Stimulated activated memory B cell treated with anti-CD40 and anti-IgM and Interleukin-4, amounts not matched to agents 10 μg/mL and 1 μg/mL and 100 μg/mL, for 72 hours (primary cell): ENCODE data around the gene VIPR2.

Source experiments
- ATAC-seq: fragments of 150-1000 bp; cut with Tn5 transposase; 2 replicates; pipeline ENCODE4 v1.10.0; 2021
- H3K27ac Mint-ChIP-seq: one replicate; pipeline ENCODE4 v1.8.0; 2022; ENCODE audit warnings: mild to moderate bottlenecking, mixed read lengths
- H3K27me3 Mint-ChIP-seq: one replicate; pipeline ENCODE4 v1.8.0; 2022; ENCODE audit warnings: mixed read lengths
- H3K36me3 Mint-ChIP-seq: one replicate; pipeline ENCODE4 v1.8.0; 2022; ENCODE audit warnings: mixed read lengths
- H3K4me1 Mint-ChIP-seq: one replicate; pipeline ENCODE4 v1.8.0; 2022; ENCODE audit warnings: mixed read lengths
- H3K4me3 Mint-ChIP-seq: one replicate; pipeline ENCODE4 v1.8.0; 2022; ENCODE audit warnings: mild to moderate bottlenecking, moderate library complexity, mixed read lengths
- H3K9me3 Mint-ChIP-seq: one replicate; pipeline ENCODE4 v1.8.0; 2022; ENCODE audit warnings: mixed read lengths

VIPR2 gene

GRCh38 chr7:159059629-159060028 lies 85.0 kb downstream of the VIPR2 start:
- Mint-ChIP-seq H3K36me3 (no peaks in the 10 kb centered on the region), H3K4me3 (no peak overlapping the region), H3K4me1 (no peaks in the 10 kb centered on the region), H3K27me3 (no peaks in the 10 kb centered on the region), H3K27ac (no peak overlapping the region), H3K9me3 (no peaks in the 10 kb centered on the region)
- no peak for ATAC-seq

GRCh38 chr7:159057647-159058046 lies 87.0 kb downstream of the VIPR2 start:
- Mint-ChIP-seq H3K27me3 (no peaks in the 10 kb centered on the region), H3K9me3 (no peaks in the 10 kb centered on the region), H3K4me3 (no peak overlapping the region), H3K4me1 (no peaks in the 10 kb centered on the region), H3K36me3 (no peaks in the 10 kb centered on the region), H3K27ac (no peak overlapping the region)
- ATAC-seq: no peak

GRCh38 chr7:159056737-159057136 lies 87.9 kb downstream of the VIPR2 start:
- Mint-ChIP-seq H3K4me3 (no peak overlapping the region), H3K27ac (no peak overlapping the region), H3K27me3 (no peaks in the 10 kb centered on the region), H3K4me1 (no peaks in the 10 kb centered on the region), H3K9me3 (peaks cover 3% of the 10 kb centered on the region), H3K36me3 (no peaks in the 10 kb centered on the region)
- ATAC-seq: no peak

GRCh38 chr7:159051916-159052315 lies 92.8 kb downstream of the VIPR2 start:
- Mint-ChIP-seq H3K27ac (no peak overlapping the region), H3K27me3 (peaks cover 10% of the 10 kb centered on the region)
- no peak for ATAC-seq

GRCh38 chr7:159050704-159051103 lies 94.0 kb downstream of the VIPR2 start:
- H3K4me1 Mint-ChIP-seq: no peaks in the 10 kb centered on the region
- H3K9me3 Mint-ChIP-seq: peaks cover 6% of the 10 kb centered on the region
- no peak overlapping the region for H3K4me3 Mint-ChIP-seq
- no peak overlapping the region for H3K27ac Mint-ChIP-seq
- peaks cover 10% of the 10 kb centered on the region for H3K27me3 Mint-ChIP-seq
- no peaks in the 10 kb centered on the region for H3K36me3 Mint-ChIP-seq
- ATAC-seq: no peak

More at GRCh38 chr7:159051916-159052315, 92.8 kb downstream of the VIPR2 start:
- Mint-ChIP-seq H3K9me3 (peaks cover 6% of the 10 kb centered on the region), H3K4me3 (no peak overlapping the region), H3K4me1 (no peaks in the 10 kb centered on the region), H3K36me3 (no peaks in the 10 kb centered on the region)

- ATAC-seq: no peak
- no peak overlapping the region for H3K4me3 Mint-ChIP-seq
- peaks cover 6% of the 10 kb centered on the region for H3K9me3 Mint-ChIP-seq
- no peaks in the 10 kb centered on the region for H3K36me3 Mint-ChIP-seq
- H3K4me1 Mint-ChIP-seq: no peaks in the 10 kb centered on the region
- no peak overlapping the region for H3K27ac Mint-ChIP-seq
- H3K27me3 Mint-ChIP-seq: peaks cover 10% of the 10 kb centered on the region
Measured at GRCh38 chr7:159049266-159050025, 95.2 kb downstream of the VIPR2 start.

- H3K36me3 Mint-ChIP-seq: no peaks in the 10 kb centered on the region
- peaks cover 10% of the 10 kb centered on the region for H3K27me3 Mint-ChIP-seq
- H3K4me1 Mint-ChIP-seq: no peaks in the 10 kb centered on the region
- peaks cover 6% of the 10 kb centered on the region for H3K9me3 Mint-ChIP-seq
- H3K4me3 Mint-ChIP-seq: no peak overlapping the region
- no peak for ATAC-seq
- no peak overlapping the region for H3K27ac Mint-ChIP-seq
Measured at GRCh38 chr7:159048656-159049055, 96.0 kb downstream of the VIPR2 start.

GRCh38 chr7:159047536-159047935 lies 97.1 kb downstream of the VIPR2 start:
- no peak for ATAC-seq
- Mint-ChIP-seq H3K36me3 (no peaks in the 10 kb centered on the region), H3K9me3 (peaks cover 9% of the 10 kb centered on the region), H3K27me3 (peaks cover 10% of the 10 kb centered on the region), H3K4me1 (no peaks in the 10 kb centered on the region), H3K4me3 (no peak overlapping the region), H3K27ac (no peak overlapping the region)

GRCh38 chr7:159046300-159046699 lies 98.4 kb downstream of the VIPR2 start:
- peaks cover 5% of the 10 kb centered on the region for H3K9me3 Mint-ChIP-seq
- H3K4me1 Mint-ChIP-seq: no peaks in the 10 kb centered on the region
- peaks cover 10% of the 10 kb centered on the region for H3K27me3 Mint-ChIP-seq
- no peaks in the 10 kb centered on the region for H3K36me3 Mint-ChIP-seq
- no peak for ATAC-seq
- H3K4me3 Mint-ChIP-seq: no peak overlapping the region
- no peak overlapping the region for H3K27ac Mint-ChIP-seq

- Mint-ChIP-seq H3K36me3 (no peaks in the 10 kb centered on the region), H3K27ac (no peak overlapping the region), H3K4me1 (no peaks in the 10 kb centered on the region), H3K27me3 (peaks cover 10% of the 10 kb centered on the region), H3K4me3 (no peak overlapping the region), H3K9me3 (peaks cover 3% of the 10 kb centered on the region)
- no peak for ATAC-seq
Measured at GRCh38 chr7:159045839-159046238, 98.8 kb downstream of the VIPR2 start.

- no peak overlapping the region for H3K4me3 Mint-ChIP-seq
- H3K36me3 Mint-ChIP-seq: no peaks in the 10 kb centered on the region
- H3K27ac Mint-ChIP-seq: no peak overlapping the region
- ATAC-seq: peak; percentile 32
- H3K9me3 Mint-ChIP-seq: peaks cover 3% of the 10 kb centered on the region
- peaks cover 24% of the 10 kb centered on the region for H3K27me3 Mint-ChIP-seq
- H3K4me1 Mint-ChIP-seq: no peaks in the 10 kb centered on the region
Measured at GRCh38 chr7:159042581-159043101, 102.0 kb downstream of the VIPR2 start.

- Mint-ChIP-seq H3K9me3 (peaks cover 3% of the 10 kb centered on the region), H3K27ac (no peak overlapping the region), H3K4me1 (no peaks in the 10 kb centered on the region), H3K27me3 (peaks cover 24% of the 10 kb centered on the region), H3K36me3 (no peaks in the 10 kb centered on the region), H3K4me3 (no peak overlapping the region)
- no peak for ATAC-seq
Measured at GRCh38 chr7:159042103-159042502, 102.6 kb downstream of the VIPR2 start.

- H3K4me1 Mint-ChIP-seq: no peaks in the 10 kb centered on the region
- peaks cover 24% of the 10 kb centered on the region for H3K27me3 Mint-ChIP-seq
- H3K27ac Mint-ChIP-seq: no peak overlapping the region
- no peak overlapping the region for H3K4me3 Mint-ChIP-seq
- peaks cover 3% of the 10 kb centered on the region for H3K9me3 Mint-ChIP-seq
- no peak for ATAC-seq
- no peaks in the 10 kb centered on the region for H3K36me3 Mint-ChIP-seq
Measured at GRCh38 chr7:159040912-159041711, 103.6 kb downstream of the VIPR2 start.

- no peaks in the 10 kb centered on the region for H3K4me1 Mint-ChIP-seq
Measured at GRCh38 chr7:159040146-159040545, 104.5 kb downstream of the VIPR2 start.

GRCh38 chr7:159039716-159040115 lies 105.0 kb downstream of the VIPR2 start:
- Mint-ChIP-seq H3K4me3 (no peak overlapping the region), H3K4me1 (no peaks in the 10 kb centered on the region), H3K27ac (no peak overlapping the region), H3K27me3 (peaks cover 32% of the 10 kb centered on the region), H3K36me3 (no peaks in the 10 kb centered on the region), H3K9me3 (peaks cover 3% of the 10 kb centered on the region)
- ATAC-seq: no peak

More at GRCh38 chr7:159040146-159040545, 104.5 kb downstream of the VIPR2 start:
- ATAC-seq: no peak
- Mint-ChIP-seq H3K27ac (no peak overlapping the region), H3K4me3 (no peak overlapping the region), H3K27me3 (peaks cover 32% of the 10 kb centered on the region), H3K36me3 (no peaks in the 10 kb centered on the region), H3K9me3 (peaks cover 3% of the 10 kb centered on the region)
